Spleen (tissue), 11 donors: ENCODE data around the gene FAT2. TPM values are rescaled to one million over a fixed set of nuclear protein-coding genes. Genes with fewer than 3 reads are reported as not detected.

Source experiments
- DNase-seq: peaks from one replicate; pipeline ENCODE4 v3.0.0-alpha.2; 2020
- H3K27ac ChIP-seq, 8 donors: fragments of 200-600 bp; sonication (generic) in 7 of 8; 1 replicate in 4 of 8; 2 replicates in 4 of 8; pipeline versions ENCODE4 v1.5.0 to v1.8.0; 2016 to 2021; ENCODE audit warnings: inconsistent platforms in 4 of 8, mild to moderate bottlenecking in 4 of 8, moderate library complexity in 1 of 8
- H3K27me3 ChIP-seq, 7 donors: fragments of 200-600 bp; sonication (generic) in 6 of 7; replicated peaks in 1 of 7; 1 replicate in 4 of 7; 2 replicates in 3 of 7; pipeline versions ENCODE4 v1.5.0 to v1.8.0; 2016 to 2021; ENCODE audit warnings: inconsistent platforms in 3 of 7, mild to moderate bottlenecking in 1 of 7
- H3K36me3 ChIP-seq, 6 donors: fragments of 200-600 bp; sonication (generic) in 5 of 6; 1 replicate in 4 of 6; 2 replicates in 2 of 6; pipeline versions ENCODE4 v1.5.0 to v1.8.0; 2016 to 2021; ENCODE audit warnings: inconsistent platforms in 2 of 6
- H3K4me1 ChIP-seq, 6 donors: fragments of 200-600 bp; sonication (generic) in 5 of 6; 1 replicate in 3 of 6; 2 replicates in 3 of 6; pipeline versions ENCODE4 v1.5.0 to v1.8.0; 2016 to 2021; ENCODE audit warnings: inconsistent platforms in 3 of 6
- H3K4me3 ChIP-seq, 8 donors: fragments of 200-600 bp; sonication (generic) in 7 of 8; 1 replicate in 4 of 8; 2 replicates in 4 of 8; pipeline versions ENCODE4 v1.5.0 to v1.8.0; 2016 to 2021; ENCODE audit warnings: inconsistent platforms in 4 of 8, mild to moderate bottlenecking in 4 of 8, moderate library complexity in 2 of 8
- H3K9me3 ChIP-seq, 8 donors: fragments of 200-600 bp; sonication (generic) in 7 of 8; 1 replicate in 4 of 8; 2 replicates in 4 of 8; pipeline versions ENCODE4 v1.5.0 to v1.8.0; 2016 to 2021; ENCODE audit warnings: inconsistent platforms in 4 of 8
- POLR2A ChIP-seq, 3 donors: fragments of 450-650 bp; IDR thresholded peaks; one replicate each; pipeline ENCODE4 v1.5.1; 2017; ENCODE audit warnings: antibody characterized with exemption in 3 of 3, mild to moderate bottlenecking in 1 of 3
- POLR2AphosphoS5 ChIP-seq, 3 donors: sonication (generic); formaldehyde crosslinking; IDR thresholded peaks; one replicate each; pipeline ENCODE4 v1.5.1; 2017; ENCODE audit warnings: antibody characterized with exemption in 3 of 3
- WGBS, 5 donors: extraction: QIAGEN DNeasy Blood & Tissue Kit in 3 of 5; methylation state at CpG; one replicate each; pipeline versions ENCODE4 v1.1.5 to v1.1.7; 2013 to 2018; 5-methylcytosine and 5-hydroxymethylcytosine counted together
- intact Hi-C: fragments of 100-400 bp; cut with DNase I; formaldehyde crosslinking; loops from one replicate; pipeline ENCODE4 v1.15.0; 2023; ENCODE audit warnings: low total_unique reads
- polyA plus RNA-seq, 3 donors: library from polyadenylated mRNA; stranded (reverse); fragments of 200-250 nt; gene quantifications; one replicate each; pipeline ENCODE4 v1.2.1, GENCODE V29; 2013
- total RNA-seq, 7 donors: library from RNA; depleted of rRNA in 3 of 7; stranded (reverse); fragments of >200 nt in 3 of 7; fragmentation: NEBNext Ultra II Directional in 4 of 7; extraction: Animal tissue kit (Norgen Biotek cat#: 25700) in 4 of 7; gene quantifications; one replicate each; pipeline versions ENCODE4 v1.1.0 to v1.2.1, GENCODE V29; 2016 to 2021
- TF ChIP-seq, protein P1 (sequence below), 11 experiments: fragments of 200-600 bp in 7 of 11; fragments of 450-650 bp in 4 of 11; sonication (generic) in 4 of 11; IDR thresholded peaks in 8 of 11; conservative IDR thresholded peaks in 3 of 11; 1 replicate in 7 of 11; 2 replicates in 4 of 11; pipeline versions ENCODE4 v1.4.0 to v1.8.0; 2016 to 2021; ENCODE audit warnings: antibody characterized with exemption in 11 of 11, inconsistent platforms in 4 of 11, mild to moderate bottlenecking in 1 of 11
- donor health status: healthy with polysubstance abuse.
- donor health status: DM: no; HTN: no; CAD: no; lungs with moderate emphysema.
- donor health status: DM: no; HTN: no; CAD: no.
- donor health status: Bipolar disorder and iron deficiency.
- donor health status: healthy.
- donor health status: DM: no; HTN: no; CAD: no.
- donor health status: DM: yes; HTN: yes; CAD: no.

FAT2 gene
- total and polyA plus RNA-seq, 10 donors, result under 0.01 to 0.13 (median 0.05) TPM; not detected in 1

DNA sequence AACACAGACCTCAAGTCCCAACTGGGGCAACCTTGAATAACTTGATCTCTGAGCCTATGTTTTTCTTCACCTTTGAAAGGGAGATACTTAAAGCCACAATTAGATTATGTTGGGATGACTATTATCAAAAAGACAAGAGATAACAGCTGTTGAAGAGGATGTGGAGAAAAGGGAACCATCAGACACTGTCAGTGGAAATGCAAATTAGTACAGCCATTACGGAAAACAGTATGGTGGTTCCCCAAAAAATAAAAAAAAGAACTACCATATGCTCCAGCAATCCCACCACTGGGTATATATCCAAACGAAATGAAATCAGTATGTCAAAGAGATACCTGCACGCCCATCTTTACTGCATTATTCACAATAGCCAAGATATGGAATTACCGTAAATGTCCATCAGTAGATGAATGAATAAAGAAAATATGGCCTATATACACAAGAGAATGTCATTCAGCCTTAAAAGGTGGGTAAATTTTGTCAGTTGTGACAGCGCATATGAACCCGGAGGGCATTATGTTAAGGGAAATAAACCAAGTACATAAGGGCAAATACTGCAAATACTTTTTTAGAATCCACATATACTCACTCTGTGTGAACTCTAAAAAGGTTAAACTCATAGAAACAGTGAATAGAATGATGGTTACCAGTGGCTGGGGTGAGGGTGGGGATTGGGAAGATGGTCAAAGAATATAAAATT lies 12.7 kb downstream of the FAT2 start:
- H3K4me3 ChIP-seq, result no peak overlapping the region
- no peak for DNase-seq
- H3K4me1 ChIP-seq, result peaks cover 0 to 23% (median 15%) of the 10 kb centered on the region in 6 donors
- no peaks in the 10 kb centered on the region for H3K27me3 ChIP-seq
- TF ChIP-seq POLR2A (IDR thresholded peaks at IDR 0.05), result no peak
- TF ChIP-seq, protein P1, sequence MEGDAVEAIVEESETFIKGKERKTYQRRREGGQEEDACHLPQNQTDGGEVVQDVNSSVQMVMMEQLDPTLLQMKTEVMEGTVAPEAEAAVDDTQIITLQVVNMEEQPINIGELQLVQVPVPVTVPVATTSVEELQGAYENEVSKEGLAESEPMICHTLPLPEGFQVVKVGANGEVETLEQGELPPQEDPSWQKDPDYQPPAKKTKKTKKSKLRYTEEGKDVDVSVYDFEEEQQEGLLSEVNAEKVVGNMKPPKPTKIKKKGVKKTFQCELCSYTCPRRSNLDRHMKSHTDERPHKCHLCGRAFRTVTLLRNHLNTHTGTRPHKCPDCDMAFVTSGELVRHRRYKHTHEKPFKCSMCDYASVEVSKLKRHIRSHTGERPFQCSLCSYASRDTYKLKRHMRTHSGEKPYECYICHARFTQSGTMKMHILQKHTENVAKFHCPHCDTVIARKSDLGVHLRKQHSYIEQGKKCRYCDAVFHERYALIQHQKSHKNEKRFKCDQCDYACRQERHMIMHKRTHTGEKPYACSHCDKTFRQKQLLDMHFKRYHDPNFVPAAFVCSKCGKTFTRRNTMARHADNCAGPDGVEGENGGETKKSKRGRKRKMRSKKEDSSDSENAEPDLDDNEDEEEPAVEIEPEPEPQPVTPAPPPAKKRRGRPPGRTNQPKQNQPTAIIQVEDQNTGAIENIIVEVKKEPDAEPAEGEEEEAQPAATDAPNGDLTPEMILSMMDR (IDR thresholded peaks at IDR 0.05 in 8 of 11, conservative IDR thresholded peaks at IDR 0.05 in 3 of 11), result no peak
- TF ChIP-seq POLR2AphosphoS5 (IDR thresholded peaks at IDR 0.05), result no peak
- 78 to 82% (median 81%) methylated on average over 6 of the region's 6 CpGs for WGBS, 5 donors
- H3K36me3 ChIP-seq, result no peaks in the 10 kb centered on the region
- H3K9me3 ChIP-seq, result no peaks in the 10 kb centered on the region
- H3K27ac ChIP-seq, result peak overlapping the region in 7 of 8 donors; percentile 11 to 82 (median 73)
- intact Hi-C loops, result no loop called here

DNA sequence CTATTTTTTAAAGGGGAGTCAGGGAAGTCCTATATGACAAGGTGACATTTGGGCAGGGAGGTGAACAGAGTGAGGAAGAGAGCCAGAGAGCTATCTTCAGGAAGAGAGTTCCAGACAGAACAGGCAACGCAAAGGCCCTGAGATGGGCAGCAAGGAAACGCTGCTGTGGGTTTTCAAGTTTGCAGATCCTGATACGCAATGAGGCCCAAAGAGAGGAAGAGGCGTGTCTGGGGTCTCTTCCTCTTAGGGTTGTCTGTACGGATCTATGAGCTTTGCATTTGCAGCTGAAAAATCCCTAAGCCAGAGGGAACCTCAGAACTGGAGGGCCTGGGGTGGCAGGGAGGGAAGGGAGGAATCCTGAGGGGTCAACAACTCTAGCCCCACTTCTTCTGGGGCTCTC lies 13.6 kb downstream of the FAT2 start:
- 15 to 18% (median 17%) methylated on average over 5 of the region's 5 CpGs for WGBS, 5 donors
- TF ChIP-seq, protein P1 (IDR thresholded peaks at IDR 0.05 in 8 of 11, conservative IDR thresholded peaks at IDR 0.05 in 3 of 11), result no peak
- TF ChIP-seq POLR2AphosphoS5 (IDR thresholded peaks at IDR 0.05) (no peak), POLR2A (IDR thresholded peaks at IDR 0.05) (no peak)
- Histone ChIP-seq H3K27ac (peak overlapping the region; percentile 11 to 82 (median 72)), H3K27me3 (no peaks in the 10 kb centered on the region), H3K4me3 (no peak overlapping the region), H3K4me1 (peaks cover 0 to 23% (median 15%) of the 10 kb centered on the region in 6 donors), H3K9me3 (no peaks in the 10 kb centered on the region), H3K36me3 (no peaks in the 10 kb centered on the region)
- intact Hi-C loops, result no loop called here
- DNase-seq, result no peak

DNA sequence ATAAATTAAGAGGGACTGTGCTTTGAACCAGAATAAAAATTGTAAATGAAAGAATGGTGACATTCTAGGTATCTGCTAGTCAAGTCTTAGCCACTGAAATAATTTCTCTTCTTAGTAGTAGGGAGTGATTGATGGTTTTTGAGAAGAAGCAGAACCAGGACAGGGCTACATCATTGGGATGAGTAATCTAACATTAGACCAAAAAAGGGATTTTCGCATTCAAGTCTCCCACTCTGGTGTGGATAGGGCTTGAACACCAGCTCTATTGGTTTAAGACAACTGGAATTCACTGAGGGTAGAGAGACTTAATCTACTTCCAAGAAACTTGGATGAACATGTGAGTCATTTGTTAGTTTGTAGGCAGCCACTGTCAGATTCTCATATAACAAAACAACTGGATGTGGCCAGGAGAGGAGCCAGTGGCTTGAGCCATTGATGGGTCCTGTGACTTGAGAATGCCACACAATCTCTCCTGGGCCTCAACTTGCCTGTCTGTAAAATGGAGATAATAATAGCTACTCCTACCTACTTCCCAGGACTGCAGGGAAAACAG lies 16.6 kb downstream of the FAT2 start:
- no peak overlapping the region for H3K27ac ChIP-seq
- peaks cover 0 to 23% (median 15%) of the 10 kb centered on the region in 6 donors for H3K4me1 ChIP-seq
- no peaks in the 10 kb centered on the region for H3K9me3 ChIP-seq
- no peaks in the 10 kb centered on the region for H3K36me3 ChIP-seq
- no peaks in the 10 kb centered on the region for H3K27me3 ChIP-seq
- WGBS, 5 donors, result 84 to 97% (median 96%) methylated on average over 1 of the region's 1 CpG
- DNase-seq, result no peak
- TF ChIP-seq, protein P1 (IDR thresholded peaks at IDR 0.05 in 8 of 11, conservative IDR thresholded peaks at IDR 0.05 in 3 of 11), result no peak
- TF ChIP-seq POLR2A (IDR thresholded peaks at IDR 0.05) (no peak), POLR2AphosphoS5 (IDR thresholded peaks at IDR 0.05) (no peak)
- no peak overlapping the region for H3K4me3 ChIP-seq
- intact Hi-C loops, result no loop called here

DNA sequence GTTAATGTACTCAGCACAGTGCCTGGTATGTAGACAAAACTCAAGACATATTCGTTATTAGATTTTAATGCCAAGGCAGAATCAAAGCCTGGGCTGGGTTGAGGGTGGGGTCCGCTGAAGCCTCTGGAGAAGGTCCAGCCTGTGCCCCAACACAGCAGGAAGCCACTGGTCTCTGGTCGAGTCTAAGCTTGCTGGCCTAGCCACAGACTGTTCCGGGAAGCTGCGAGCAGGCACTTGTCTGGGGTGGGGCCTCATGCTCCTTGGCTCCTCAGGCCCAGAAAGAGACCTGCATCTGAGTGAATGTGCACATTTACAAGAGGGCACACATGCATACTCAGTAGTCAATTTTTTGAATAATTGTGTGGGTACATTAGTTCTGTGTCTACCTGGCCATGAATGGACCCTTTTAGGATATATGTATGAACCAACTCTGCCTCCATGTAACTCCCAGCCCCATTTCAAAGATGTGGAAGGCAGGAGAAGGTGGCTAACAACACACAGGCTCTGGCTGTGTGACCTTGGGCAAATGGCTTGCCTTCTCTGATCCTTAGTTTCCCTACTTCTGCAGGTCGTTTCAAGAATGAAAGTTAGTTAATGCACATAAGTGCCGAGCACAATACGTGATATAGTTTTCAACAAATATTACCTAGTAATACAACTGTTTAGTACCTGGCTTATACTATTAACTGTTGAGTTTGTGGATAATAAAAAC lies 18.3 kb downstream of the FAT2 start:
- H3K4me1 ChIP-seq, result peaks cover 0 to 12% (median 9%) of the 10 kb centered on the region in 6 donors
- DNase-seq, result no peak
- no peaks in the 10 kb centered on the region for H3K36me3 ChIP-seq
- H3K4me3 ChIP-seq, result no peak overlapping the region
- H3K27ac ChIP-seq, result no peak overlapping the region
- no peak for TF ChIP-seq POLR2AphosphoS5 (IDR thresholded peaks at IDR 0.05)
- TF ChIP-seq POLR2A (IDR thresholded peaks at IDR 0.05), result no peak
- WGBS, 5 donors, result 82 to 93% (median 86%) methylated on average over 8 of the region's 8 CpGs
- no peaks in the 10 kb centered on the region for H3K9me3 ChIP-seq
- no peaks in the 10 kb centered on the region for H3K27me3 ChIP-seq
- intact Hi-C loops, result no loop called here
